GM18861 (cell line): ENCODE data around the gene EPB41.
"Not testable (repeated sequence)": the region's sequence is repeated elsewhere in the genome, so short reads cannot be mapped to it uniquely, and the experiment has no call there.

Experiments used
- ATAC-seq: cut with Tn5 transposase; IDR thresholded peaks from one replicate; pipeline ENCODE4 v1.9.1; 2021; ENCODE audit not compliant: unreplicated experiment

EPB41 gene

DNA sequence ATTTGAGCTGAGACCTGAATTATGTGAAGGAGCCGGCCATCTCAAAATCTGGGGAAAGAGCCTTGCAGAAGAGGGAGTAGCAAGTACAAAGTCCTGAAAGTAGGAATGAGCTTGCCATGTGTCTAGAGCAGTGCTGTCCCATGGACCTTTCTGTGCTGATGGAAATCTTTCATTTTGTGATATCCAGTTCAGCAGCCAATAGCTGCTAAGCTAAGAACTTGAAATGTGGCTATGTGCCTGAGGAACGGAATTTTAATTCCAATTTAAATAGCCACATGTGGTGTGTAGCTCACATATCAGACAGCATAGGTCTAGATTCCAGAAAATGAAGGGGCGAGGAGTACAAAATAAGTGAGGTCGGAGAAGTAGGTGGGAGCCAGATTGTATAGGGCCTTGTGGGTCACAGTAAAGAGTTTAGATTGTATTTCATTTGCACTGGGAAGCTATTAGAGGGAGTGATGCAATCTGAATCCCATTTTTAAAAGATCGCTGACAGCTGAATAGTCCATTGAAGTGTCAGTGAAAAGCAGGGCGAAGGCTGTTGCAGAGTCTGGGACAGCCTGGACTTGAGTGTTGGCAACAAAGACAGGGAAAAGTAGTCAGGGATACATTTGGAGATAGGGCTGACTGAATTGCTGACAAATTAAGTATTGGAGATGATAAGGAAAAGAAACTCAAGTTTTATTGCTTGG is 129.1 kb downstream of the EPB41 start:
- no peak for ATAC-seq

DNA sequence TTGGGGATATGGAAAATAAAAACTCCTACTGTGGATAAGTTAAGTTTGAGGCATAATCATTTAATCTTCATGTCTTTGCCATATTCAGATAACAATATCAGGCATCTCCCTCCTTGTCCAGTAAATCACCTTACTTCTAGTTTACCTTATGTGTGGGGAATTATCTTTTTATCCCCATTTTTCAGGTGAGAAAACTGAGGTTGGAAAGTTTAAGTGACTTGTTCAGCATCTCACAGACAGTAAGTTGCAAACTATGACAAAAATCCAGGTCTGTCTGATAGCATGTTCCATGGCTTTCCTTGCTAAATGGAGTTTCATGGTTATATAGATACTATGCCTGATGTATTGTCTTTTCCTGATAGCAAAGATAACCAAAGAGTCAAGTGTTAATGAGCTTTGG is 129.6 kb downstream of the EPB41 start:
- no peak for ATAC-seq

DNA sequence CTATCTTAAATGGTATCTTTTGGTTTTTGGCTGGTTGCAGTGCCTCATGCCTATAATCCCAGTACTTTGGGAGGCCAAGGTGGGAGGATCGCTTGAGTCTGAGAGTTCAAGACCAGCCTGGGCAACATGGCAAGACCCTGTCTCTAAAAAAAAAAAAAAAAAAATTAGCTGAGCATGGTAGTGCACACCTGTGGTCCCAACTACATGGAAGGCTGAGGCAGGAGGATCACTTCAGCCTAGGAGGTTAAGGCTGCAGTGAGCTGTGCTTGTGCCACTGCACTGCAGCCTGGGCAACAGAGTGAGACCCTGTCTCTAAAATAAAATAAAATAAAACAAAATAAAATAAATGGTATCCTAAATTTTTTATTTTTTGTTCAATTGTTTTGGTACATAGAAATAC is 131.3 kb downstream of the EPB41 start:
- not testable (repeated sequence) for ATAC-seq

DNA sequence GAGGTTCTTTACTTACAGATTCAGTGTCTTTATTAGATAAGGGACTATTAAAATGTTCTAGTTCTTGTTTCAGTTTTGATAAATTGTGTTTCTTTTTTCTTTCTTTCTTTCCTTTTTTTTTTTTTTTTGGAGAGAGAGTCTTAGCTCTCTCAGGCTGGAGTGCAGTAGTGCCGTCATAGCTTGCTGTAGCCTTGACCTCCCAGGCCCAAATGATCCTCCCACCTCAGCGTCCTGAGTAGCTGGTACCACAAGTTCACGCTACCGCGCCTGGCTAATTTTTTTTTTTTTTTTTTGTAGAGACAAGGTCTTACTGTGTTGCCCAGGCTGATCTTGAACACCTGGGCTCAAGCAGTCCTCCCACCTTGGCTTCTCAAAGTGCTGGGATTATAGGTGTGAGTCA is 132.8 kb downstream of the EPB41 start:
- no peak for ATAC-seq

DNA sequence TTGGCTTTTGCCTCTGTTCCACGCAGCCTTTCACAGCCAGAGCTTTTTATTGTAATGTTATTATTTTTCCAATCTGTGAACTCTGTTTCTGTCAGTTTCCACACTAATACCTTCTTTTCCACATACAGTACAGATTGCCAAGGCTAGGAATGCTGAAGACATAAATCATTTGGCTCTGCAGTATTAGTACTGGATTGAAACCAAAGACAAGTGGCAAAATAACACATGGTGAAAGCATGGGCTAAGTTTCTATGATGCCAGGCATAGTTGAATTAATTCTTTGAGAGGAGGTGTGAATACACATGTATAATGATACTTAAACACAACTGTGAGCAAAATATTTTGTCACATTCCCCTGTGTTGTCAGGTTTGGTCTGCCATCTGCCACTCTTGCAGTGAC is 135.8 kb downstream of the EPB41 start:
- no peak for ATAC-seq

DNA sequence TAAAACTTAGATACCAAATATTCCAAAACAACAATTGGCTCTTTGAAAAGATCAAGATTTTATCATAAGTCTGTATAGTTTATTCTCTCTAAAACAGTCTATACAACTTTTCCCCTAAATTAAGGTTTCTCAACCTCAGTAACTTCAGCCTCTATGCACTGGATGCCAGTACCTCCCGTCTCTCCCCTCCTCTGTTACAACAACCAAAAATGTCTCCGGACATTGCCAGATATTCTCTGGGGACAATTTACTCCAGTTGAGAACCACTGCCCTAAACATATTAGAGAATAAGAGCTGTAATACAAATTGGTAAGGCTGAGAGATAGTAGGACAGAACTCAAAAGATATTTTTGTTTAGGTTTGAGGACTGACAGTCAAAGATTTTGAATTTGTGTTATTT is 137.7 kb downstream of the EPB41 start:
- no peak for ATAC-seq

DNA sequence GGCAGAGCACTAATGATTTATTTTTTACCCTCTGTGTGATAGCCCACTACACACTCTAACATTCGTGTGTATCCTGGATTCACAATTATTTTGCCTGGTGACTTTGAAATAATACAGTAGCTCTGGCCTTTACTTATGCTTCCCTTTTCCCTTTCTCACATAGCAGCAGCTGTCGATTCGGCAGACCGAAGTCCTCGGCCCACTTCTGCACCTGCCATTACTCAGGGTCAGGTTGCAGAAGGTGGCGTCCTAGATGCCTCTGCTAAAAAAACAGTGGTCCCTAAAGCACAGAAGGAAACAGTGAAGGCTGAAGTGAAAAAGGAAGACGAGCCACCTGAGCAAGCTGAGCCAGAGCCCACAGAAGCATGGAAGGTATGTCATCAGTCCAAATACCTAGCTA is 138.6 kb downstream of the EPB41 start:
- no peak for ATAC-seq

DNA sequence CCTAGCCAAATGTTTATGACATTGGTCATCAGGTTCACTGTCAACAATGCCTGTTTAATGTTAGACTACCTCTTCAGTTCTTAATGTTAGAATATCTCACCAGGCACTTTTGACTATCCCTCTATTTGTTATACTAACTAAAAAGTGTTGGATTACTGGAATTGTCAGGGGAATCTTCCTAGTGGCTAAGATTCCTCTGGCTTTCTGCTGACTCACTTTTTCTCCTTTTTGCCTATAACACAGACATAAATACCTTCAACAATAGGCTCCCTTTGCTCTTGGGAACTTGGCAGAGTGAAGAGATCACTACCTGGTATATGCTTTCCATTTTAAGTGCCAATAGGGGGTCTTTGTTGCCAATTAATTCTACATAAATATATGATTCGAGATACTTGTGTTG is 140.8 kb downstream of the EPB41 start:
- ATAC-seq = no peak

DNA sequence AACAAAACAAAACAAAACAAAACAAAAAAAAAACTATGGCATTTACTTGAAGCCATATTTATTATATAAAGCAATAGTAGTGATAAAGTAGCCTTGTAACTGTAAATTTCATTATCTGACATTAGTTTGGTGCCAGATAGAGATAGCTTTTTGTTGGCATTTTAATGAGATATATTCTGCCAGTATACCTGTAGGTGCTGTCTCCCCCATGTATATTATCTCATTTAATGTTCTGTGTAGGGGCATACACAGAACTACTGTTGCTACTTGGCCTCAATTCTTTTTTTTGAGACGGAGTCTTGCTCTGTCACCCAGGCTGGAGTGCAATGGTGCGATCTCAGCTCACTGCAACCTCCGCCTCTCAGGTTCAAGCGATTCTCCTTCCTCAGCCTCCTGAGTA is 141.9 kb downstream of the EPB41 start:
- ATAC-seq = no peak

DNA sequence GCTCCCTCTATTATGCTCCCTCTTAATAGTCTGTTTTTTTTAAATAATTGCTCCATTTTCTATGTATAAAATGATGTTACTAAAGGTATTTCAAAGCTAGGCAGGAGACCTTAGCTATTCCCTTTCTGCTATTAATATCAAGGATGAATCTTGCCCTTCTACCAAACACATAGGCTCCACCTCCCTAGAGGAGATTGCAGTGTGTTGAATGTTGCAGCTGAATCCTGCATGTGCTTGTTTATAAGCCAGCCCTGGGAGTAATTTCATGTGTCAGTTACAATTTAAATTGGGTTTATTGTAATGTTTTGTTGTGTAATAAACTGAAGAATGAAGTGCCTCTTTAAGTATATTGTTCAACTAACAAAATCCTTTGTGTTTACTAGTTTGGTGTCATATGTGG is 143.3 kb downstream of the EPB41 start:
- no peak for ATAC-seq

DNA sequence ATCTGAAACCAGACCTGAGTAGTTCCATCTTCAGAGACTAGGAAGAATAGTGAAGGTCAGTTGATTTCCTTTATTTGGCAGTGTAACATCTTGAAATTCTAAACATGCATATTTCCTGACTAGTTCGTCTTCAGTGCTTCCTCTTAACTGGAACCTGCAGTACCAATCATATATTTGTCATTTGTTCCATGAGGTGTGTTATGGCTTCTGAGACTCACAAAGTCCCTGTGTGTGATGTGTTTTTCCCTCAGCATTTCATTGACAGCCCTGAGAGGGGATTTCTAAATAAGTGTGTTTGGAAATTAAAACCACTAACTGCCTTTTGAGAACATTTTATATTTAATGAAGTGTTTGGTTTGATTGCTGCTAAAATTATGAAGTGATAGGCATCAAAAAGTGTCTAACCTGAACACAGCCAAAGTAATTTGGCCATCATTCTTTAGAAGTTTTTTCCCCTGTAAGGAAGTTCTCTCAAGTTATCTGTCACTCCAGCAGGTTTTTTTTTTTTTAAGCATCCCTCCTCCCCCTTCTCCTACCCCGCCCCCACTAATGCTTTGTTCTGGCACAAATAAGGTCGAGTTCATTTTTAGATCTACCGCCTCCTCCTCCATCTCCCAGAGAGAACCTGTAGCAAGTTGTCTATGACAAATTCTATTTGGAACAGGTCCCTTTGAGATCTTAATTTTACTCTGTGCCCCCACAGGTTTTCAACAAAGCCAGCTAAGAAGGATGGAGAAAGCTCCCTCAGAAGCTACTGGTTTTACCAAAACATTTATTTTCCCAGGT is 148.0 kb downstream of the EPB41 start:
- ATAC-seq = no peak

DNA sequence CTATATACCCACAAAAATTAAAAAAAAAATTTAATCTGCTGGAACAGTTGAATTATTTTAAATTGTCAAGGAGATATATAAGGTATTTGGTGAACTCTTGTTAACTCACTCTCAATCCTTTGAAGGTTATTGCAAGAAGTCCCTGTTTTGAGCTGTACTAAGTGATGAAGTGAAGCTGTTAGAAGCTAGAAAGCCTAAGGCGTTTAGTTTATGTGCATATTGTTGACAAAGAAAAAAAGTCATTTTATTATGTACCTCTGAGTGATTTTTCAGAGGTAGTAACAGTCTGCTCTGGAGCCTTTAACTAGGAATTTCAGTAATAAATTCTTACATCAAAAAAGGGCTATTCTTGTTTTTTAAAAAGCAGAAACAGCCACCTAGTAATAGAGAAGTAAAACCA is 149.7 kb downstream of the EPB41 start:
- no peak for ATAC-seq

DNA sequence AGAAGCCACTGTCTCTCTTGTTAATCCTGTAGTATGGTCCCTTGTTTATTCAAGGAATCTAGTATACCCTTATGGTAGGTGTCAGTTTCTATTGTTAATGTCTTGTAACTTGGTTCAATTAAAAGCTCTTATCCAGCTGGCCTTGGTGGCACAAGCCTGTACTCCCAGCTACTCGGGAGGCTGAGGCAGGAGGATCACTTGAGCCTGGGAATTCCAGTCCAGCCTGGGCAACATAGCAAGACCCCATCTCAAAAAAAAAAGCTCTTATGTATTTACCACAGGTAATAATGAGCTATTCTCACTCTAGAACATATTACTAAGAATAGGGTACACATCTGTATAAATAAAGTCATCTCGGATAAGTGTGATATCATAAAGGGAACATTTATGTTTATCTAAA is 162.8 kb downstream of the EPB41 start:
- ATAC-seq = no peak

DNA sequence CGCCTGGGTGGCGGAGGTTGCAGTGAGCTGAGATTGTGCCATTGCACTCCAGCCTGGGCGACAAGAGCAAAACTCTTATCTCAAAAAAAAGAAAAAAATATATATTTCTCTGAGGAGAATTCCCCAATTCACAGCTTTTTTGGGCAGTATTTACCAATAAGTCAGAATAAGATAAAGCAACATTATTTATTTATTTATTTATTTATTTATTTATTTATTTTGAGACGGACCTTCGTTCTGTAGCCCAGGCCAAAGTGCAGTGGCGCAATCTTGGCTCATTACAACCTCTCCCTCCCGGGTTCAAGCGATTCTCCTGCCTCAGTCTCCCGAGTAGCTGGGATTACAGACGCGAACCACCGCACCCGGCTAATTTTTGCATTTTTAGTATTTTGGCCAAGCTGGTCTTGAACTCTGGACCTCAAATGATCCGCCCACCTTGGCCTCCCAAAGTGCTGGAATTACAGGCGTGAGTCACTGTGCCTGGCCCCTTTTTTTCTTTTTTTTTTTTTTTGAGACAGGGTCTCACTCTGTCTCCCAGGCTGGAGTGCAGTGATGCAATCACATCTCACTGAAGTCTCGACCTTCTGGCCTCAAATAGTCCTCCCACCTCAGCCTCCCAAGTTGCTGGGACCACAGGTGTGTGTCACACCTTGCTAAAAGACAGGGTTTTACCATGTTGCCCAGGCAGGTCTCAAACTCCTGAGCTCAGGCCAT is 165.7 kb downstream of the EPB41 start:
- ATAC-seq = not testable (repeated sequence)

DNA sequence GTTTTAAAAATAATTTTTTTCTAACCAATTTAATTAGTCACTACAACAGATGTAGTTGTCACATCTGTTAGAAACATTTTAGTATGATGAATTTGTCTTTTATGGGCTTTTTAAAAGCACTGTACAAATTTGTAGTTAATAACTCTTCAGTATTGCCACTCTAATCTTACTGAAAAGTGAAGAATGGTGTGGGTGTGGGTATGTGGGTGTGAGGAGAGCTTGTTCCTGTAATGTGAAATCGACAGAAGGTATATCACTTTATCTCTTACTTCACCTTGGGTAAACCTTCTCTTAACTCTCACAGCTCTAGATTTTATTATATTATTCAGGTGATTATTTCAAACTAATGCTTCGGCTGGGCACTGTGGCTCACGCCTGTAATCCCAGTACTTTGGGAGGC is 166.8 kb downstream of the EPB41 start:
- ATAC-seq = no peak

DNA sequence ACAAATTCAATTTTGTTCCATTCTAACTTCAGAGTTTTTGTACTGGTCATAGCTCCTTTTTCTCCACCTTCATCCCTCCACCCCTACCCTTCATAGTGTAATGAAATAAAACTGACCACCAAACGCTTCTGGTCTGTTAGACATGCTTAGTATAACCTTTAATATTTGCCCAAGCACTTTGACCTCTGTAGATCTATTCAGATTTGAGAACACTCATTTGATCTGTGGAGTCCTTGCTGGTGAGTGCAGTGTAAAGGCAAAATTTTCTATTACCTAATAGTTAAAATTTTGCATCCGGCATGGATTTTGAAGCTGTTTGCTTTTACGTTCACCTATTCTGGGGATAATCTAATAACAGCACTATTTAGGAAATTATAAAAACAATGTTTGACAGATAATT is 168.2 kb downstream of the EPB41 start:
- ATAC-seq = no peak

DNA sequence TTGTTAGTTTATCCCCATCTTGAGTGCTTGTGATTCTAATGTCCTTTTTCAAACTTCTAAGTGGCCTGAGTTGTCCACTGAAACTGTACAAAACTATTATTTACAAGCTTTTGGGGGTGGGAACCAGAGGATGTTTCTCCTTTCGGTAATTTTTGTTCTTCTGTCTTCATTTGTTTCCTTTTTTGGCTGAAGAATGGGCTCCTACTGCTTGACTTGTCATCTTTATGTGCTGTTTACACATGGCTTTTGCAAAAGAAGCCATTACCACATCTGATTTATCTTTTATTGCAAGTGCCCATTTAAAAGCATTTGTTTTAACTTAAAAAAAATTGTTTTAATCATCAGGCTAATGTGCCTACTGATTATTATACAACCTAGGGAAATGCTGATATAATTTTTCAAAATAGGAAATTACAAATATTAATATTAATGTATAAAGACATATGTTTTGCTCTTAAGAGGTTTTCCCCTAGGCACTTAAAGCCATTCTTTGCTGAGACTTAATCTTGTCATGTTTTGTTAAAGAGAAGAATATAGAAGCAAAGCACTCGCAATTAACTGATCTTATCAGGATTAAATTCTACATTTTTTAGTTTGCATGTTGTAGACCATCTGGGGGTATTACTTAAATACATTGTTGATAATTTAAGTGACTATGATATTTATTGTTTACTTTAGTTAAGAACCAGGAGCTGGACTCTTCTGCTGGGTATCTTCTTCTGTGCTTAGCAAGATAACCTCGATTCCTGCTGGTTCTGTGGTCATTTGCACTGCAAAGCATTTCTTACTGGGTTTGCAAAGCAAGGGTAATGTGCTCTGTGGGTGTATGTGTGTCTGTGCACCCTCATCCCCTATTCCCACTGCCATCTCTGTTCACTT is 169.2 kb downstream of the EPB41 start:
- ATAC-seq = no peak

DNA sequence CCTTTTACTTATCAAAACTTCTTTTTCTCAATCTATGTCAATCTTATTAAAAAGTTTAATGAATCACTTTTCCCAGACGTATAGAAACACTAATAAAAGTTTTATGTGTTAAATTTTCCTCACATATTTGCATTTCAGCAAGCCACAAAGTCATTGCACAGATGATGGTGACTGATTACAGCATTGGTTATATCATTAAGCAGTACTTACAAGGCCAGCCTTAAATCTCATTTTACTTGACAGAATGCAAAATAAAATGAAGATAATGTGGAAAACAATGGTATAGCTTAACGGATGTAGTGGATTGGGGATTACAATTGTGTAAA is 169.8 kb downstream of the EPB41 start:
- ATAC-seq = no peak

DNA sequence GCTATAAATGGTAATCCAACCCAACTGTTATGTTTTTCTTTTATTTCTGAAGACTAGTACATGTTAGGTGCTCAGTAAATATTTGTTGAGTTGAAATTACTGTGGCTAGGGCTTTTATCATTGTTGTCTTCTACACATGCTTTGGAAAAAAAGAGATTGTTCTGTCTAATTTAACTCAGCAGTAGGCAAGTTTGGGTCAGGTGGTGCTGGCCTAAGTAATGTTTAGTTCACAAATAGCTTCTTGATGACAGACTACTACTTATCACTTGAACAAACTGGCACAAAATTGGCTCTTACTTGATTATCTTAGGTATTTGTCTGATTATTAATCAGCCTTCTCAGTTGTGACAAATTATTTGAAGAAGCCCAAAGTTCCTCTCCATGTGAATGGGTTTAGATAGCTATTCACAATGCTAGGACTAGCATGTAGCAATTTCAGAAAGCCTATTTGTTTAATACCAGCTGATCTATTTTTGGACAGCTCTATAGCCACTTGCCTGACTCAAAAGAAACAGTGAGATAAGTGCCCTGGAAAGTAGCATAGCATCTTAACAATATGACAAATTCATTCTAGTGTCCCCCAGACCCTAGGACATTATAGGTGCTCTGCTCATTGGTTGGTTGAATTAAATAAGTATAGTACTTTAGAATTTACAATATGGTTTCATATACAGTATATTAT is 176.7 kb downstream of the EPB41 start:
- ATAC-seq = no peak

DNA sequence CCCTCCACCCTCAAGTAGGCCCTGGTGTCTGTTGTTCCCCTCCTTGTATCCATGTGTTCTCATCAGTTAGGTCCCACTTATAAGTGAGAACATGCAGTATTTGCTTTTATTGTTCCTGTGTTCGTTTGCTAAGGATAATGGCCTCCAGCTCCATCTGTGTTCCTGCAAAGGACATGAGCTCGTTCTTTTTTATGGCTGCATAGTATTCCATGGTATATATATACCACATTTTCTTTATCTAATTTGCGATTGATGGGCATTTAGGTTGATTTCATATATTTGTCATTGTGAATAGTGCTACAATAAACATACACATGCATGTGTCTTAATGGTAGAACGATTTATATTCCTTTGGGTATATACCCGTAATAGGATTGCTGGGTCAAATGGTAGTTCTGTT is 178.3 kb downstream of the EPB41 start:
- not testable (repeated sequence) for ATAC-seq

DNA sequence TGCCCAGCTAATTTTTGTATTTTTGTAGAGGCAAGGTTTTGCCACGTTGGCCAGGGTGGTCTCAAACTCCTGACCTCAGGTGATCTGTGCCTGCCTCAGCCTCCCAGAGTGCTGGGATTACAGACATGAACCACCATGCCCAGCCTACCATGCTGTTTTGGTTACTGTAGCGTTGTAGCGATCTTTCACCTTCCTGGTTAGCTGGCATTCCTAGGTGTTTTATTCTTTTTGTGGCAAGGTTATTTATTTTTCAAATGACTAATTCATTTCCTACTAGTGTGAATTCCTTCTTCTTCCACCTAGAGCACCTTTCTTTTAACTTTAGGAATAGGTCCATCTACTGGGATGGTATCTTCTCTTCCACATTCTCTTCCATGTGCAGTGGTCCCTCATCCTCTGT is 180.1 kb downstream of the EPB41 start:
- ATAC-seq = no peak
